ENCODE measurements around the gene TPST2.

DNA sequence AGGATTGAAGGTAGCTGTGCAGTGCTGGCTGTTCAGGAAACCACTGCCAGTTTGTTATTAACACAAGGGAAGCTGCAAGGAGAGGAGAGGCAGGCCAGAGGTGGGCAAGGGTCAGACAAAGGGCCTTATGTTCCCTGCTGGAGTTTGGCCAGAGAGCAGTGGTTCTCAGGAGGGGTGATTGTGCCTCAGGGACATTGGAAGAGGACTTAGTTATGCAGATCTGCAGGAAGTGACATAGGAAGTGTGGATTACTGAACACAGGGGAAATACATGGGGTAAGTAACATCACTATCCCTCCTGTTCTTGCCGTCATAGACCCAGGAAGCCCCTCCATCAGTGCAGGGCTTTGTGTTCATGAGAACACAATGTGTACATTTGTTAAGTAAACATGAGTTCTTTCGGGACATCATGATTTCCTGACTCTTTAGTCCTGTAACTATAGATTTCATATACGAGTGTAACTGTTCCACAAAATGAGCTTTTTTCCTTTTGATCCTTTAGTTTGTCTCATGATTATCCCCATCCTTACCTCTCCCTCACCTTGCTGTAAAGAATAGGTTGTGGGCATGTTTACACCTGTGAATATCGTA, 100.4 kb downstream of the TPST2 start:
- TF ChIP-seq, protein P1, sequence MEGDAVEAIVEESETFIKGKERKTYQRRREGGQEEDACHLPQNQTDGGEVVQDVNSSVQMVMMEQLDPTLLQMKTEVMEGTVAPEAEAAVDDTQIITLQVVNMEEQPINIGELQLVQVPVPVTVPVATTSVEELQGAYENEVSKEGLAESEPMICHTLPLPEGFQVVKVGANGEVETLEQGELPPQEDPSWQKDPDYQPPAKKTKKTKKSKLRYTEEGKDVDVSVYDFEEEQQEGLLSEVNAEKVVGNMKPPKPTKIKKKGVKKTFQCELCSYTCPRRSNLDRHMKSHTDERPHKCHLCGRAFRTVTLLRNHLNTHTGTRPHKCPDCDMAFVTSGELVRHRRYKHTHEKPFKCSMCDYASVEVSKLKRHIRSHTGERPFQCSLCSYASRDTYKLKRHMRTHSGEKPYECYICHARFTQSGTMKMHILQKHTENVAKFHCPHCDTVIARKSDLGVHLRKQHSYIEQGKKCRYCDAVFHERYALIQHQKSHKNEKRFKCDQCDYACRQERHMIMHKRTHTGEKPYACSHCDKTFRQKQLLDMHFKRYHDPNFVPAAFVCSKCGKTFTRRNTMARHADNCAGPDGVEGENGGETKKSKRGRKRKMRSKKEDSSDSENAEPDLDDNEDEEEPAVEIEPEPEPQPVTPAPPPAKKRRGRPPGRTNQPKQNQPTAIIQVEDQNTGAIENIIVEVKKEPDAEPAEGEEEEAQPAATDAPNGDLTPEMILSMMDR (IDR thresholded peaks at IDR 0.05), result no peak
- TF ChIP-seq POLR2A (IDR thresholded peaks at IDR 0.05), result no peak

All from testis (tissue), 2 donors.